A549 (cell line): ENCODE data around the gene EIF3A. TPM values are rescaled to one million over a fixed set of nuclear protein-coding genes. Genes with fewer than 3 reads are reported as not detected.
A peak's percentile ranks its signal among the peaks of the same experiment; 100 is the strongest.

Source experiments
- ATAC-seq, 2 experiments: fragments of 200-7000 bp in 1 of 2; fragments of >200 bp in 1 of 2; cut with Nextera tagmentation in 1 of 2; cut with Tn5 transposase in 1 of 2; 3 replicates each; pipeline versions ENCODE4 v1.8.0 to v1.9.1; 2018 to 2020; ENCODE audit warnings: mild to moderate bottlenecking in 1 of 2, moderate library complexity in 1 of 2
- CTCF ChIA-PET: fragments of 300-600 bp; sonication (Branson Sonifier 250); formaldehyde crosslinking; extraction: SDS; loops from one replicate; lab custom pipeline; 2021; ENCODE audit warnings: antibody characterized with exemption, inconsistent platforms; lab: Yijun Ruan, JAX
- POLR2A ChIA-PET: fragments of 350-600 bp; formaldehyde crosslinking; extraction: SDS; loops from one replicate; lab custom pipeline; 2021; ENCODE audit warnings: antibody characterized with exemption, inconsistent platforms; lab: Yijun Ruan, JAX
- DNase-seq, 2 experiments: peaks; one replicate each; pipeline versions ENCODE4 v3.0.0 to v3.0.0-alpha.2; 2011 to 2016; ENCODE audit warnings: low read depth in 1 of 2, low spot score in 1 of 2
- FAIRE-seq: peaks from 2 replicates; lab custom pipeline; 2011; peaks lifted over from hg19 to GRCh38; lab: Jason Lieb, UNC
- H3K27ac ChIP-seq, 2 experiments: fragments of >200 bp; sonication (Bioruptor Twin); formaldehyde crosslinking; 3 replicates each; pipeline ENCODE4 v1.5.1; 2016 to 2017
- H3K4me1 ChIP-seq: fragments of >200 bp; sonication (Bioruptor Twin); formaldehyde crosslinking; 3 replicates; pipeline ENCODE4 v1.6.1; 2016
- H3K4me2 ChIP-seq: fragments of >200 bp; sonication (Bioruptor Twin); formaldehyde crosslinking; 3 replicates; pipeline ENCODE4 v1.6.1; 2016
- H3K4me3 ChIP-seq: fragments of >200 bp; sonication (Bioruptor Twin); formaldehyde crosslinking; 3 replicates; pipeline ENCODE4 v1.5.1; 2016
- H3K9me3 ChIP-seq: fragments of >200 bp; sonication (Bioruptor Twin); formaldehyde crosslinking; 3 replicates; pipeline ENCODE4 v1.6.1; 2016
- CBX2 ChIP-seq: fragments of 200-600 bp; sonication (generic); IDR thresholded peaks from 2 replicates; pipeline ENCODE4 v1.6.1; 2016; ENCODE audit warnings: low read depth, mild to moderate bottlenecking, borderline replicate concordance
- CEBPB ChIP-seq, 2 experiments: fragments of >200 bp in 1 of 2; sonication (Bioruptor Twin) in 1 of 2; formaldehyde crosslinking in 1 of 2; IDR thresholded peaks; 2 replicates each; pipeline ENCODE4 v1.6.1; 2012 to 2016
- CHD4 ChIP-seq: fragments of 200-600 bp; sonication (generic); IDR thresholded peaks from 2 replicates; pipeline ENCODE4 v1.6.1; 2016; ENCODE audit warnings: antibody characterized with exemption, mild to moderate bottlenecking, borderline replicate concordance
- FOSL2 ChIP-seq, 2 experiments: fragments of 450-650 bp in 1 of 2; fragments of >200 bp in 1 of 2; sonication (Bioruptor Twin) in 1 of 2; formaldehyde crosslinking; IDR thresholded peaks; 2 replicates each; pipeline versions ENCODE4 v1.5.0 to v1.6.1; 2016 to 2020; ENCODE audit warnings: mild to moderate bottlenecking in 1 of 2, moderate library complexity in 1 of 2
- FOXS1 ChIP-seq: fragments of 250-450 bp; sonication (Bioruptor Pico); IDR thresholded peaks from 2 replicates; pipeline ENCODE4 v1.5.0; 2020; ENCODE audit warnings: mild to moderate bottlenecking, moderate library complexity
- HDAC2 ChIP-seq: fragments of 200-600 bp; sonication (generic); IDR thresholded peaks from 2 replicates; pipeline ENCODE4 v1.6.1; 2016
- JUN ChIP-seq, 2 experiments: fragments of >200 bp; sonication (Bioruptor Twin); formaldehyde crosslinking; IDR thresholded peaks; 2 replicates in 1 of 2; 3 replicates in 1 of 2; pipeline ENCODE4 v1.6.1; 2016 to 2017
- KDM5A ChIP-seq: fragments of 200-600 bp; sonication (generic); IDR thresholded peaks from 2 replicates; pipeline ENCODE4 v1.6.1; 2016; ENCODE audit warnings: antibody characterized with exemption, mild to moderate bottlenecking
- MAFK ChIP-seq: fragments of 450-650 bp; IDR thresholded peaks from 2 replicates; pipeline ENCODE4 v1.6.1; 2014; ENCODE audit not compliant: partially characterized antibody
- MAZ ChIP-seq: fragments of 150-350 bp; IDR thresholded peaks from 2 replicates; pipeline ENCODE4 v1.6.1; 2014; ENCODE audit warnings: antibody characterized with exemption, low read depth, low read length, borderline replicate concordance
- RCOR1 ChIP-seq: fragments of 150-350 bp; IDR thresholded peaks from 2 replicates; pipeline ENCODE4 v1.6.1; 2014; ENCODE audit warnings: antibody characterized with exemption, low read length, low read depth
- SMC3 ChIP-seq: fragments of >200 bp; sonication (Bioruptor Twin); formaldehyde crosslinking; IDR thresholded peaks from 3 replicates; pipeline ENCODE4 v1.6.1; 2018; ENCODE audit warnings: inconsistent platforms
- SREBF2 ChIP-seq: fragments of 450-650 bp; IDR thresholded peaks from 2 replicates; pipeline ENCODE4 v1.6.1; 2014; ENCODE audit warnings: mild to moderate bottlenecking, moderate library complexity
- TP53 ChIP-seq: fragments of 250-450 bp; sonication (Bioruptor Pico); IDR thresholded peaks from 2 replicates; pipeline ENCODE4 v1.5.0; 2021; ENCODE audit warnings: mild to moderate bottlenecking, moderate library complexity
- ZFP36 ChIP-seq: fragments of 450-650 bp; IDR thresholded peaks from 2 replicates; pipeline ENCODE4 v1.6.1; 2014; ENCODE audit warnings: borderline replicate concordance; ENCODE audit not compliant: partially characterized antibody
- ZNF302 ChIP-seq: fragments of 250-450 bp; sonication (Bioruptor Pico); IDR thresholded peaks from 2 replicates; pipeline ENCODE4 v1.9.0; 2021; ENCODE audit warnings: inconsistent platforms, mild to moderate bottlenecking, moderate library complexity
- WGBS: methylation state at CpG from one replicate; pipeline ENCODE4 v1.1.6; 2017; ENCODE audit errors: missing lambda C conversion rate; 5-methylcytosine and 5-hydroxymethylcytosine counted together
- polyA plus RNA-seq, 4 experiments: library from polyadenylated mRNA; depleted of rRNA in 3 of 4; stranded (reverse); fragments of >200 nt; fragmentation: RNase III in 1 of 4; extraction: RNeasy Plus Mini Kit Qiagen cat#74134 plus additional on column Dnase treatment in 1 of 4; gene quantifications; 2 replicates in 3 of 4; 3 replicates in 1 of 4; pipeline ENCODE4 v1.2.3, GENCODE V29; 2011 to 2017
- TF ChIP-seq, protein P1 (sequence below): IDR thresholded peaks from 2 replicates; pipeline ENCODE4 v1.6.1; 2012; ENCODE audit warnings: low read depth, borderline replicate concordance
- TF ChIP-seq, protein P2 (sequence below): fragments of >200 bp; sonication (Bioruptor Twin); formaldehyde crosslinking; IDR thresholded peaks from 3 replicates; pipeline ENCODE4 v1.5.1; 2016
- TF ChIP-seq, protein P3 (sequence below): fragments of 150-350 bp; IDR thresholded peaks from 2 replicates; pipeline ENCODE4 v1.6.1; 2014; ENCODE audit warnings: low read depth, mild to moderate bottlenecking, low read length

Gene EIF3A
- polyA plus RNA-seq, 2 of the 4 experiments (the other 2 are of a cell fraction): 71.0 to 154 TPM

DNA sequence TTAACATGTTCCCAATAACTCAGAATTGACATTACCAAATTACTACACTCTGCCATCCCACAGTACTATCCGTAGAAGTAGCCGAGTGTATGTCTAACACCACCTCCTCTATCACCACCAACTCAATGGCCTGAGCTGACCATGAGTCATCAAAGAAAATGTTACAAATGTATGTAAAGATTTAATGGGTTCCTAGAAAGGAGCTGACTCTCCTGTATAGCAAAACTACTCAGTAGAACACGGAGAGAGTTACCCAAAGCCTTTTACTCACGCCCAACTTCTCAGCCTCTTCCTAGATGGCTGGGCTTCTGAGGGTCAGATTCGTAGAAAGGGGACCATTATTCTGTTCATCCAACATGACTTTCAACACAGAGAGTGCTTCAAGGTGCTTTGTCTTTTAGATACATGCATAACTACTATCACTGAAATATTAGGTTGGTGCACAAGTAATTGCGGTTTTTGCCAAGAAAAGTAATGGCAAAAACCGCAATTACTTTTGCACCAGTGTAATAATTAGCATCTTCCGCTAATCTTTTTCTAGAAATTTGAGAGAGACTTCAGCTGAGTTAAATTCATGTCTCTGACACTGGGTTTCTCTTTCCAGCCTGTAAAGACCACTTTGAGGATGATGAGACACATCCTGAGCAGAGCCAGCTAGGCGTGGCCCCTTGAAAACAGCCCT is 75.1 kb downstream of the EIF3A start:
- CTCF ChIA-PET: interaction anchor here (1.2 to 2.4 kb wide), 3 partner anchors 12 to 284 kb away, joined by 3 to 16 read pairs (median 4); partner anchors contain the start of gene NANOS1
- TF ChIP-seq FOSL2 (IDR thresholded peaks at IDR 0.05): no peak
- peak; percentile 84 for TF ChIP-seq FOSL2 (CRISPR knock-in tag; IDR thresholded peaks at IDR 0.05)
- no peak for TF ChIP-seq MAFK
- peak overlapping the region; percentile 72 for H3K4me2 ChIP-seq
- POLR2A ChIA-PET: interaction anchor here (1.0 to 1.5 kb wide), 2 partner anchors 156 to 251 kb away, joined by 3 to 5 read pairs; partner anchors contain the start of gene CACUL1
- FAIRE-seq: no peak
- DNase-seq: peak in 1 of 2 experiments; percentile 36
- peaks cover 4% of the 10 kb centered on the region; the same call in 1 of the 3 replicates for H3K9me3 ChIP-seq
- H3K27ac ChIP-seq: peak overlapping the region; percentile 63 to 80
- H3K4me1 ChIP-seq: peaks cover 41% of the 10 kb centered on the region
- no peak for ATAC-seq
- H3K4me3 ChIP-seq: no peak overlapping the region
- 61% methylated on average over 9 of the region's 9 CpGs for WGBS

DNA sequence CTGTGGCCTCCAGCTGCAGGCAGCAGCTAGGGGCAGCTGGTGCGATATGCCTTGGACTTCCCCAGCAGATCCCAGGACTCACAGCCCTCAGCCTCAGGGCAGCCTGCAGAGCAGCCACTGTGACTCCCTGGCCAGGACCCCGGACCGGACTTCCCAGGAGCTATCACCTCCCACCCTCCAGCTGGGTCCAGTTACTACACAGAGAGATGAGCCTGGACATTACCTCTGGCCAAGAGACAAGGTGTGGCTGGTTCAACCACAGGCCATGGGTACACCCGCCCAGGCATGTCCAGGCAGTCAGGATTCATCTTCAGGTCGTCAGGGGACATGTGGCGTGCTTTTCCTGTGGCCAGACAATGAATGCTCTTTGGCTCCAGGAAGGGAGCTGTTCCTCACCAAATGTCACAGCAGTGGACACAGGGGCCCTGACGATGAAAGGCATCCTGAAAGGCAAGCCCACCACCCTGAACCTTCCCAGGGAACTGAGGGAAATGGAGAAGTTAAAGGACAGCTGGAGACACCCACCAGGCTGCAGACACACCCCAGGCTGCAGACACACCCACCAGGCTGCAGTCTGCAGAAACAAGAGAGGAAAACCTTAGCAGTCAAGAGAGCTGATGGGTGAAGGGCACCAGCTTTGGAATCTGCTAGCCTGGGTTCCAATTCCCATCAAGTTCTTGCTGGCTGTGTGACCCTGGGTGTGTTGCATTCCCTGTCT is 76.9 kb downstream of the EIF3A start:
- DNase-seq (no peak), FAIRE-seq (no peak)
- peaks cover 41% of the 10 kb centered on the region for H3K4me1 ChIP-seq
- peak overlapping the region; percentile 7 to 64; a peak in 5 of 6 replicates for H3K27ac ChIP-seq
- H3K4me3 ChIP-seq: no peak overlapping the region
- TF ChIP-seq HDAC2 (no peak), FOXS1 (CRISPR knock-in tag) (no peak), RCOR1 (no peak), ZFP36 (no peak), FOSL2 (IDR thresholded peaks at IDR 0.05) (no peak), FOSL2 (CRISPR knock-in tag; IDR thresholded peaks at IDR 0.05) (no peak), TP53 (no peak)
- TF ChIP-seq, protein P1, sequence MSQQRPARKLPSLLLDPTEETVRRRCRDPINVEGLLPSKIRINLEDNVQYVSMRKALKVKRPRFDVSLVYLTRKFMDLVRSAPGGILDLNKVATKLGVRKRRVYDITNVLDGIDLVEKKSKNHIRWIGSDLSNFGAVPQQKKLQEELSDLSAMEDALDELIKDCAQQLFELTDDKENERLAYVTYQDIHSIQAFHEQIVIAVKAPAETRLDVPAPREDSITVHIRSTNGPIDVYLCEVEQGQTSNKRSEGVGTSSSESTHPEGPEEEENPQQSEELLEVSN: no peak
- TF ChIP-seq, all 56 proteins: peak for 0
- H3K4me2 ChIP-seq: peak overlapping the region; percentile 6; the same call in 1 of the 3 replicates
- 70% methylated on average over 5 of the region's 7 CpGs for WGBS
- no peak for ATAC-seq
- ChIA-PET POLR2A (no interaction called here), CTCF (interaction anchor here (1.2 kb wide), 1 partner anchor 9 kb away, joined by 6 read pairs; no protein-coding TSS in a partner anchor)
- peaks cover 16% of the 10 kb centered on the region; the same call in 2 of the 3 replicates for H3K9me3 ChIP-seq

DNA sequence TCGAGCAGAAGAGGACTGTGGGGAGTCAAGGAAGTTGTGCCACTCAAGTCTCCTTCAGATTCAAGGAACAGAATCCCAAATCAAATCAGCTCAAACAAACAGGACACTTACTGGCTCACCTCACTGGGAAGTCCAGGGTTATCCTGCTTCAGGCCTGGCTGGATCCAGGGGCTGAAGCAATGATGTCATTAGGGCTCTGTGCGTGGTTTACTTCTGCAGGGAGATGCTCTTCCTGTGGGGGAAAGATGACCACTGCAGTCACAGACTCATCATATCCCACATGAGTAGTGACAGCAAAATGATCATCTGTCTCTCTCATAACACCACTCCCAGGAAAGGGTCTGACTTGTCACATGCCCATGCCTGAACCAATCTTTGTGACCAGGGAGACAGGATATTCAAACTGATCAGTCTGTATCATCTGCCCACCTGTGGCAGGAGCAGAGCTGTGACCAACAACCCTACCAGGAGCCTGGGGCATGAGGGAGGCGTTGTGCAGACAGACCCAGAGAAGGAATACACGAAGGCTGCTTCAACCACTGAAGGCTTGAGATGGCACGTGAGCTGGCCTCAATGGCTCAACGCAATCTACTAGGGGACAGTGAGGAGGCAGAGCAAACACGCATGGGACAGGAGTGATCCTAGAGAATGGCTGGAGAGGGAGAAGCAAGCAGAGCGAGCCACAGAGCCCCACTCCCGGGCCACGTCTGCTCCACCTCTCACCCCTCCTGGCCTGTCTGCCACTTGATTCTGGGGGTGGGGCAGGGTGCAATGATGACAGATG is 78.7 kb downstream of the EIF3A start:
- H3K9me3 ChIP-seq: peaks cover 25% of the 10 kb centered on the region
- DNase-seq: no peak
- H3K4me2 ChIP-seq: no peak overlapping the region
- ATAC-seq: no peak
- ChIA-PET POLR2A (no interaction called here), CTCF (interaction anchor here (0.6 to 1.2 kb wide), 2 partner anchors 29 to 411 kb away, joined by 3 read pairs; no protein-coding TSS in a partner anchor)
- no peak for FAIRE-seq
- 90% methylated on average over 10 of the region's 10 CpGs for WGBS
- TF ChIP-seq JUN (IDR thresholded peaks at IDR 0.05): no peak
- no peak for TF ChIP-seq KDM5A
- H3K27ac ChIP-seq: peak overlapping the region; percentile 32 to 55; a peak in 4 of 6 replicates
- no peak overlapping the region for H3K4me3 ChIP-seq
- H3K4me1 ChIP-seq: peaks cover 35% of the 10 kb centered on the region

DNA sequence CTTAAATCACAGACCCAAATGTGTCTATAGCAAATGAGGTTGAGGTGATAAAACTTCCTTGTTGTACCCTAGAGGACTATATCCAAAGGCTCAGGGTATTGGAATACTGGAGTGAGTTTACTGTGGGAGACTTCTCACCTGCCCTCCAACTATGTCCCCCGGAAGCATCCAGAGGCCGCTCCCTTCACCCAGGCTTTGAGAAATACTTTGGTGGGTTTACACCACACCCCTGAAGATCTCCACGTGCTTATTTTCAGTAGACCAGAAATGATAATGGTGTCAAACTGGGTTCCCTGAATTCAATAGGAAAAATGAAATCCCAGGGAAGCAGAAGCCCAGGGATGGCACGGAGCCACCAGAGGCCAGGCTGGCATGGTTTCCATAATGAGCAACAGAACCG is 82.4 kb downstream of the EIF3A start:
- ATAC-seq: no peak
- Histone ChIP-seq H3K4me1 (peaks cover 7% of the 10 kb centered on the region; the same call in 1 of the 3 replicates), H3K27ac (no peak overlapping the region)
- TF ChIP-seq SMC3: no peak
- TF ChIP-seq, protein P2, sequence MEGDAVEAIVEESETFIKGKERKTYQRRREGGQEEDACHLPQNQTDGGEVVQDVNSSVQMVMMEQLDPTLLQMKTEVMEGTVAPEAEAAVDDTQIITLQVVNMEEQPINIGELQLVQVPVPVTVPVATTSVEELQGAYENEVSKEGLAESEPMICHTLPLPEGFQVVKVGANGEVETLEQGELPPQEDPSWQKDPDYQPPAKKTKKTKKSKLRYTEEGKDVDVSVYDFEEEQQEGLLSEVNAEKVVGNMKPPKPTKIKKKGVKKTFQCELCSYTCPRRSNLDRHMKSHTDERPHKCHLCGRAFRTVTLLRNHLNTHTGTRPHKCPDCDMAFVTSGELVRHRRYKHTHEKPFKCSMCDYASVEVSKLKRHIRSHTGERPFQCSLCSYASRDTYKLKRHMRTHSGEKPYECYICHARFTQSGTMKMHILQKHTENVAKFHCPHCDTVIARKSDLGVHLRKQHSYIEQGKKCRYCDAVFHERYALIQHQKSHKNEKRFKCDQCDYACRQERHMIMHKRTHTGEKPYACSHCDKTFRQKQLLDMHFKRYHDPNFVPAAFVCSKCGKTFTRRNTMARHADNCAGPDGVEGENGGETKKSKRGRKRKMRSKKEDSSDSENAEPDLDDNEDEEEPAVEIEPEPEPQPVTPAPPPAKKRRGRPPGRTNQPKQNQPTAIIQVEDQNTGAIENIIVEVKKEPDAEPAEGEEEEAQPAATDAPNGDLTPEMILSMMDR: no peak
- no peak for TF ChIP-seq FOSL2 (IDR thresholded peaks at IDR 0.05)
- TF ChIP-seq FOSL2 (CRISPR knock-in tag; IDR thresholded peaks at IDR 0.05): no peak
- no peak for TF ChIP-seq HDAC2
- no peak for TF ChIP-seq CHD4
- no peak for TF ChIP-seq SREBF2
- TF ChIP-seq ZNF302 (CRISPR knock-in tag): no peak
- TF ChIP-seq CBX2: no peak
- no peak for TF ChIP-seq RCOR1
- TF ChIP-seq MAZ: no peak
- TF ChIP-seq CEBPB (IDR thresholded peaks at IDR 0.05): no peak
- TF ChIP-seq, protein P3, sequence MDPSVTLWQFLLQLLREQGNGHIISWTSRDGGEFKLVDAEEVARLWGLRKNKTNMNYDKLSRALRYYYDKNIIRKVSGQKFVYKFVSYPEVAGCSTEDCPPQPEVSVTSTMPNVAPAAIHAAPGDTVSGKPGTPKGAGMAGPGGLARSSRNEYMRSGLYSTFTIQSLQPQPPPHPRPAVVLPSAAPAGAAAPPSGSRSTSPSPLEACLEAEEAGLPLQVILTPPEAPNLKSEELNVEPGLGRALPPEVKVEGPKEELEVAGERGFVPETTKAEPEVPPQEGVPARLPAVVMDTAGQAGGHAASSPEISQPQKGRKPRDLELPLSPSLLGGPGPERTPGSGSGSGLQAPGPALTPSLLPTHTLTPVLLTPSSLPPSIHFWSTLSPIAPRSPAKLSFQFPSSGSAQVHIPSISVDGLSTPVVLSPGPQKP: no peak
- TF ChIP-seq, all 56 proteins: peak for 0
- DNase-seq: no peak
- 63% methylated on average over 5 of the region's 5 CpGs for WGBS
- ChIA-PET CTCF (interaction anchor here (1.5 kb wide), 1 partner anchor 8 kb away, joined by 3 read pairs; no protein-coding TSS in a partner anchor), POLR2A (no interaction called here)
- FAIRE-seq: no peak
- Histone ChIP-seq H3K9me3 (peaks cover 25% of the 10 kb centered on the region), H3K4me2 (no peak overlapping the region), H3K4me3 (no peak overlapping the region)
